Aorta (tissue), 4 donors: ENCODE data around the gene IPO4. TPM values are rescaled to one million over a fixed set of nuclear protein-coding genes. Genes with fewer than 3 reads are reported as not detected.

ENCODE experiments used
- microRNA-seq, 2 donors: library from miRNA; unstranded; fragments of <30 nt; microRNA quantifications; one replicate each; pipeline ENCODE4 v1.2.0, GENCODE V29; 2020
- polyA plus RNA-seq, 2 donors: library from polyadenylated mRNA; stranded (reverse); fragments of 200-250 nt; gene quantifications; one replicate each; pipeline ENCODE4 v1.2.3, GENCODE V29; 2013
- total RNA-seq, 2 donors: library from RNA; stranded (reverse); fragmentation: NEBNext Ultra II Directional; extraction: Animal tissue kit (Norgen Biotek cat#: 25700); gene quantifications; one replicate each; pipeline ENCODE4 v1.2.1, GENCODE V29; 2021
- donor health status: healthy with polysubstance abuse.
- donor health status: Bipolar disorder and iron deficiency.
- donor health status: DM: no; HTN: no; CAD: no.
- donor health status: DM: yes; HTN: yes; CAD: no.

Gene IPO4
- total and polyA plus RNA-seq, 4 donors = 3.4 to 29.3 (median 17.5) TPM

Small RNAs within 50 kb of the gene (microRNA-seq; reads per million reads assigned to microRNA genes)
- gene MIR7703 = 0 reads per million in 2 donors

Other genes starting within 250 kb of the IPO4 start
Only the 30 nearest of the 34 such genes appear.
- gene DHRS4L2, start 199.9 kb downstream of the IPO4 start, total RNA-seq = 10 to 100 TPM; 15.1 to 17.5 TPM
- 10 to 100 TPM; 22.2 to 44.3 TPM for gene DHRS4L2, start 199.9 kb downstream of the IPO4 start, polyA plus RNA-seq
- gene CARMIL3, start 136.8 kb downstream of the IPO4 start, total RNA-seq = under 1 TPM; 0.24 to 0.42 TPM
- gene CARMIL3, start 136.8 kb downstream of the IPO4 start, polyA plus RNA-seq = under 1 TPM in 1 of 2 donors, not detected in 1; 0.43 TPM
- gene CPNE6, start 117.3 kb downstream of the IPO4 start, total RNA-seq = under 1 TPM; 0.71 to 0.99 TPM
- gene CPNE6, start 117.3 kb downstream of the IPO4 start, polyA plus RNA-seq = under 1 TPM; 0.03 to 0.25 TPM
- 10 to 100 TPM; 19.6 to 22.5 TPM for gene PCK2, start 94.5 kb downstream of the IPO4 start, total RNA-seq
- 10 to 100 TPM; 14.7 to 82.5 TPM for gene PCK2, start 94.5 kb downstream of the IPO4 start, polyA plus RNA-seq
- gene DCAF11, start 74.0 kb downstream of the IPO4 start, total RNA-seq = 10 to 100 TPM; 35.5 to 39.6 TPM
- gene DCAF11, start 74.0 kb downstream of the IPO4 start, polyA plus RNA-seq = 10 to 100 TPM; 37.3 to 41.8 TPM
- 1 to 10 TPM; 1.1 to 1.4 TPM for gene NRL, start 73.9 kb downstream of the IPO4 start, total RNA-seq
- 1 to 10 TPM in 1 of 2 donors, under 1 TPM in 1; 0.63 to 1.3 TPM for gene NRL, start 73.9 kb downstream of the IPO4 start, polyA plus RNA-seq
- under 1 TPM; 0.71 to 0.75 TPM for gene FITM1, start 58.2 kb downstream of the IPO4 start, total RNA-seq
- gene FITM1, start 58.2 kb downstream of the IPO4 start, polyA plus RNA-seq = under 1 TPM in 1 of 2 donors, not detected in 1; 0.56 TPM
- gene PSME1, start 52.6 kb downstream of the IPO4 start, total RNA-seq = 100 to 1,000 TPM; 112 to 125 TPM
- 100 to 1,000 TPM; 206 to 210 TPM for gene PSME1, start 52.6 kb downstream of the IPO4 start, polyA plus RNA-seq
- 10 to 100 TPM; 12.8 to 15.3 TPM for gene EMC9, start 47.2 kb downstream of the IPO4 start, total RNA-seq
- gene EMC9, start 47.2 kb downstream of the IPO4 start, polyA plus RNA-seq = 10 to 100 TPM; 18.3 to 41.9 TPM
- gene PSME2, start 42.2 kb downstream of the IPO4 start, total RNA-seq = 10 to 100 TPM; 86.1 to 93.6 TPM
- gene PSME2, start 42.2 kb downstream of the IPO4 start, polyA plus RNA-seq = 100 to 1,000 TPM; 142 to 261 TPM
- gene RNF31, start 41.3 kb downstream of the IPO4 start, total RNA-seq = 10 to 100 TPM; 51.6 to 61.1 TPM
- gene RNF31, start 41.3 kb downstream of the IPO4 start, polyA plus RNA-seq = 100 to 1,000 TPM in 1 of 2 donors, 1 to 10 TPM in 1; 9.1 to 167 TPM
- gene IRF9, start 27.6 kb downstream of the IPO4 start, total RNA-seq = 100 to 1,000 TPM; 113 to 117 TPM
- gene IRF9, start 27.6 kb downstream of the IPO4 start, polyA plus RNA-seq = 100 to 1,000 TPM in 1 of 2 donors, 10 to 100 TPM in 1; 56.0 to 111 TPM
- 10 to 100 TPM; 13.2 to 18.1 TPM for gene REC8, start 16.7 kb downstream of the IPO4 start, total RNA-seq
- 1 to 10 TPM; 2.4 to 8.2 TPM for gene REC8, start 16.7 kb downstream of the IPO4 start, polyA plus RNA-seq
- 10 to 100 TPM; 35.3 to 37.3 TPM for gene TM9SF1, start 6.6 kb upstream of the IPO4 start, total RNA-seq
- 10 to 100 TPM; 15.8 to 35.0 TPM for gene TM9SF1, start 6.6 kb upstream of the IPO4 start, polyA plus RNA-seq
- under 1 TPM in 1 of 2 donors, not detected in 1; 0.39 TPM for gene TSSK4, start 16.9 kb upstream of the IPO4 start, total RNA-seq
- not detected for gene TSSK4, start 16.9 kb upstream of the IPO4 start, polyA plus RNA-seq
- 10 to 100 TPM; 38.3 to 45.8 TPM for gene CHMP4A, start 24.7 kb upstream of the IPO4 start, total RNA-seq
- gene CHMP4A, start 24.7 kb upstream of the IPO4 start, polyA plus RNA-seq = 100 to 1,000 TPM; 130 to 179 TPM
- gene MDP1, start 27.2 kb upstream of the IPO4 start, total RNA-seq = 10 to 100 TPM; 15.2 to 19.5 TPM
- gene MDP1, start 27.2 kb upstream of the IPO4 start, polyA plus RNA-seq = 10 to 100 TPM; 38.7 to 49.6 TPM
- gene NEDD8, start 43.6 kb upstream of the IPO4 start, total RNA-seq = 100 to 1,000 TPM; 122 to 123 TPM
- gene NEDD8, start 43.6 kb upstream of the IPO4 start, polyA plus RNA-seq = 100 to 1,000 TPM; 222 to 345 TPM
- 10 to 100 TPM; 44.6 to 59.1 TPM for gene GMPR2, start 44.1 kb upstream of the IPO4 start, total RNA-seq
- 10 to 100 TPM; 55.2 to 66.6 TPM for gene GMPR2, start 44.1 kb upstream of the IPO4 start, polyA plus RNA-seq
- 10 to 100 TPM; 78.3 to 79.2 TPM for gene TINF2, start 53.8 kb upstream of the IPO4 start, total RNA-seq
- 10 to 100 TPM; 40.9 to 48.0 TPM for gene TINF2, start 53.8 kb upstream of the IPO4 start, polyA plus RNA-seq
- 1 to 10 TPM in 1 of 2 donors, under 1 TPM in 1; 0.52 to 5.7 TPM for gene TGM1, start 74.4 kb upstream of the IPO4 start, total RNA-seq
- gene TGM1, start 74.4 kb upstream of the IPO4 start, polyA plus RNA-seq = 1 to 10 TPM in 1 of 2 donors, under 1 TPM in 1; 0.88 to 1.3 TPM
- gene RABGGTA, start 82.8 kb upstream of the IPO4 start, total RNA-seq = 10 to 100 TPM; 17.1 to 26.1 TPM
- gene RABGGTA, start 82.8 kb upstream of the IPO4 start, polyA plus RNA-seq = 10 to 100 TPM; 19.0 to 40.0 TPM
- gene DHRS1, start 111.0 kb upstream of the IPO4 start, total RNA-seq = 10 to 100 TPM; 21.2 to 27.3 TPM
- gene DHRS1, start 111.0 kb upstream of the IPO4 start, polyA plus RNA-seq = 10 to 100 TPM; 29.6 to 33.2 TPM
- 10 to 100 TPM; 17.8 to 19.9 TPM for gene NOP9, start 111.0 kb upstream of the IPO4 start, total RNA-seq
- gene NOP9, start 111.0 kb upstream of the IPO4 start, polyA plus RNA-seq = 10 to 100 TPM in 1 of 2 donors, 1 to 10 TPM in 1; 7.9 to 10.8 TPM
- 10 to 100 TPM; 12.2 to 13.9 TPM for gene CIDEB, start 119.2 kb upstream of the IPO4 start, total RNA-seq
- gene CIDEB, start 119.2 kb upstream of the IPO4 start, polyA plus RNA-seq = 10 to 100 TPM in 1 of 2 donors, 1 to 10 TPM in 1; 3.3 to 17.2 TPM
- 1 to 10 TPM; 3.7 to 5.5 TPM for gene LTB4R2, start 121.3 kb upstream of the IPO4 start, total RNA-seq
- gene LTB4R2, start 121.3 kb upstream of the IPO4 start, polyA plus RNA-seq = under 1 TPM; 0.38 to 0.95 TPM
- gene LTB4R, start 122.7 kb upstream of the IPO4 start, total RNA-seq = 1 to 10 TPM; 7.0 to 8.2 TPM
- 1 to 10 TPM; 2.9 to 5.2 TPM for gene LTB4R, start 122.7 kb upstream of the IPO4 start, polyA plus RNA-seq
- 100 to 1,000 TPM in 1 of 2 donors, 10 to 100 TPM in 1; 45.7 to 111 TPM for gene ADCY4, start 146.3 kb upstream of the IPO4 start, total RNA-seq
- 1 to 10 TPM in 1 of 2 donors, under 1 TPM in 1; 0.25 to 6.1 TPM for gene ADCY4, start 146.3 kb upstream of the IPO4 start, polyA plus RNA-seq
- gene RIPK3, start 151.2 kb upstream of the IPO4 start, total RNA-seq = 10 to 100 TPM in 1 of 2 donors, 1 to 10 TPM in 1; 8.0 to 15.8 TPM
- gene RIPK3, start 151.2 kb upstream of the IPO4 start, polyA plus RNA-seq = 1 to 10 TPM; 4.0 to 6.1 TPM
- 100 to 1,000 TPM in 1 of 2 donors, 10 to 100 TPM in 1; 85.5 to 121 TPM for gene NFATC4, start 179.4 kb upstream of the IPO4 start, total RNA-seq
- 100 to 1,000 TPM in 1 of 2 donors, 10 to 100 TPM in 1; 23.0 to 572 TPM for gene NFATC4, start 179.4 kb upstream of the IPO4 start, polyA plus RNA-seq